ENCODE measurements around the gene MGRN1.

Gene MGRN1

GRCh38 chr16:4624015-4624826 is at the start of gene MGRN1:
Gene MGRN1, plus strand, starts transcription at chr16:4624826. Its CDS starts 135 bp downstream, at chr16:4624961.
- DNase-seq, result peak; percentile 94

GRCh38 chr16:4574919-4575705 is 49.5 kb upstream of the MGRN1 start:
- DNase-seq, result no peak

GRCh38 chr16:4576008-4576407 is 48.6 kb upstream of the MGRN1 start:
- DNase-seq, result no peak

- no peak for DNase-seq
These were observed 45.6 kb upstream of the MGRN1 start for GRCh38 chr16:4578961-4579530.

GRCh38 chr16:4580250-4580649 is 44.4 kb upstream of the MGRN1 start:
- no peak for DNase-seq

GRCh38 chr16:4583906-4584305 is 40.7 kb upstream of the MGRN1 start:
- DNase-seq, result no peak

- DNase-seq, result no peak
These were observed 38.3 kb upstream of the MGRN1 start for GRCh38 chr16:4586291-4586690.

GRCh38 chr16:4588386-4588785 is 36.2 kb upstream of the MGRN1 start:
- no peak for DNase-seq

- DNase-seq, result no peak
These were observed 35.7 kb upstream of the MGRN1 start for GRCh38 chr16:4588961-4589360.

GRCh38 chr16:4591191-4591590 is 33.4 kb upstream of the MGRN1 start:
- no peak for DNase-seq

GRCh38 chr16:4591706-4592470 is 32.7 kb upstream of the MGRN1 start:
- no peak for DNase-seq

GRCh38 chr16:4593086-4593485 is 31.5 kb upstream of the MGRN1 start:
- no peak for DNase-seq

GRCh38 chr16:4594433-4595410 is 29.9 kb upstream of the MGRN1 start:
- DNase-seq, result no peak

- DNase-seq, result no peak
These were observed 27.5 kb upstream of the MGRN1 start for GRCh38 chr16:4597174-4597573.

- DNase-seq, result no peak
These were observed 25.6 kb upstream of the MGRN1 start for GRCh38 chr16:4599037-4599436.

GRCh38 chr16:4599545-4599944 is 25.1 kb upstream of the MGRN1 start:
- no peak for DNase-seq

GRCh38 chr16:4601036-4601863 is 23.4 kb upstream of the MGRN1 start:
- no peak for DNase-seq

- DNase-seq, result no peak
These were observed 22.8 kb upstream of the MGRN1 start for GRCh38 chr16:4601864-4602186.

- no peak for DNase-seq
These were observed 22.3 kb upstream of the MGRN1 start for GRCh38 chr16:4602331-4602730.

GRCh38 chr16:4603624-4604170 is 20.9 kb upstream of the MGRN1 start:
- DNase-seq, result no peak

GRCh38 chr16:4604401-4604800 is 20.2 kb upstream of the MGRN1 start:
- DNase-seq, result no peak
